Breast epithelium (tissue), 3 donors: Measurements from ENCODE around the gene EVA1B.

Experiments used
- POLR2A ChIP-seq: fragments of 450-650 bp; IDR thresholded peaks from one replicate; pipeline ENCODE4 v1.6.1; 2016; ENCODE audit warnings: antibody characterized with exemption, mild to moderate bottlenecking, moderate library complexity
- POLR2AphosphoS5 ChIP-seq, 3 donors: sonication (generic); formaldehyde crosslinking; IDR thresholded peaks; one replicate each; pipeline ENCODE4 v1.6.1; 2017; ENCODE audit warnings: antibody characterized with exemption in 3 of 3
- TF ChIP-seq, protein P1 (sequence below), 3 donors: fragments of 450-650 bp; IDR thresholded peaks; one replicate each; pipeline ENCODE4 v1.5.1; 2016 to 2017; ENCODE audit warnings: antibody characterized with exemption in 3 of 3, mild to moderate bottlenecking in 3 of 3, moderate library complexity in 3 of 3

DNA sequence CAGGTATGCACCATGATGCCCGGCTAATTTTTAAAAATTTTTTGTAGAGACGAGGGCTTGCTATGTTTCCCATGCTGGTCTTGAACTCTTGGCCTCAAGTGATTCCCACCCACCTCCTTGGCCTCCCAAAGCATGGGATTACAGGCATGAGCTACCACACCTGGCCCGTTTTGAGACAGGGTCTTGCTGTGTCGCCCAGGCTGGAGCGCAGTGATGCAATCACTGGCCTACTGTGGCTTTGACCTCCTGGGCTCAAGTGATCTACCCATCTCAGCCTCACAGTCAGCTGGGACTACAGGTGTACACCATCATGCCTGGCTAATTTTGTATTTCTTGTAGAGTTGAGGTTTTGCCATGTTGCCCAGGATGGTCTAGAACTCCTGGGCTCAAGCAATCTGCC lies 24.8 kb downstream of the EVA1B start:
- TF ChIP-seq, protein P1, sequence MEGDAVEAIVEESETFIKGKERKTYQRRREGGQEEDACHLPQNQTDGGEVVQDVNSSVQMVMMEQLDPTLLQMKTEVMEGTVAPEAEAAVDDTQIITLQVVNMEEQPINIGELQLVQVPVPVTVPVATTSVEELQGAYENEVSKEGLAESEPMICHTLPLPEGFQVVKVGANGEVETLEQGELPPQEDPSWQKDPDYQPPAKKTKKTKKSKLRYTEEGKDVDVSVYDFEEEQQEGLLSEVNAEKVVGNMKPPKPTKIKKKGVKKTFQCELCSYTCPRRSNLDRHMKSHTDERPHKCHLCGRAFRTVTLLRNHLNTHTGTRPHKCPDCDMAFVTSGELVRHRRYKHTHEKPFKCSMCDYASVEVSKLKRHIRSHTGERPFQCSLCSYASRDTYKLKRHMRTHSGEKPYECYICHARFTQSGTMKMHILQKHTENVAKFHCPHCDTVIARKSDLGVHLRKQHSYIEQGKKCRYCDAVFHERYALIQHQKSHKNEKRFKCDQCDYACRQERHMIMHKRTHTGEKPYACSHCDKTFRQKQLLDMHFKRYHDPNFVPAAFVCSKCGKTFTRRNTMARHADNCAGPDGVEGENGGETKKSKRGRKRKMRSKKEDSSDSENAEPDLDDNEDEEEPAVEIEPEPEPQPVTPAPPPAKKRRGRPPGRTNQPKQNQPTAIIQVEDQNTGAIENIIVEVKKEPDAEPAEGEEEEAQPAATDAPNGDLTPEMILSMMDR (IDR thresholded peaks at IDR 0.05): no peak
- TF ChIP-seq POLR2A (no peak), POLR2AphosphoS5 (IDR thresholded peaks at IDR 0.05) (no peak)
